Transverse colon (tissue), 1 donor: Measurements from ENCODE around the gene KCNG3.

Experiments
- EP300 ChIP-seq: sonication (generic); formaldehyde crosslinking; IDR thresholded peaks from one replicate; pipeline ENCODE4 v1.6.1; 2017; ENCODE audit warnings: antibody characterized with exemption, low read depth
- POLR2A ChIP-seq: fragments of 450-650 bp; IDR thresholded peaks from one replicate; pipeline ENCODE4 v1.6.1; 2016; ENCODE audit warnings: antibody characterized with exemption, mild to moderate bottlenecking, moderate library complexity

- TF ChIP-seq EP300 (no peak), POLR2A (no peak)
Observed at GRCh38 chr2:42498497-42498896, 4.7 kb upstream of the KCNG3 start.
